GM10248 (cell line): ENCODE data around the gene ERAL1.
A peak's percentile ranks its signal among the peaks of the same experiment; 100 is the strongest.
"Not testable (repeated sequence)": the region's sequence is repeated elsewhere in the genome, so short reads cannot be mapped to it uniquely, and the experiment has no call there.

Experiments used
- CTCF ChIA-PET: fragments of 300-600 bp; sonication (Branson Sonifier 250); formaldehyde crosslinking; extraction: SDS; loops from one replicate; lab custom pipeline; 2021; ENCODE audit warnings: antibody characterized with exemption; lab: Yijun Ruan, JAX
- POLR2A ChIA-PET: fragments of 350-650 bp; sonication (Branson Sonifier 250); formaldehyde crosslinking; extraction: SDS; loops from one replicate; lab custom pipeline; 2020; ENCODE audit warnings: antibody characterized with exemption; lab: Yijun Ruan, JAX
- DNase-seq: peaks from one replicate; pipeline ENCODE4 v3.0.0; 2012; ENCODE audit errors: extremely low spot score
- TF ChIP-seq, protein P1 (sequence below): IDR thresholded peaks from 2 replicates; pipeline ENCODE4 v1.5.1; 2012; ENCODE audit warnings: mild to moderate bottlenecking, low read depth; ENCODE audit errors: extremely low read depth, missing control alignments, control extremely low read depth

The ERAL1 gene

DNA sequence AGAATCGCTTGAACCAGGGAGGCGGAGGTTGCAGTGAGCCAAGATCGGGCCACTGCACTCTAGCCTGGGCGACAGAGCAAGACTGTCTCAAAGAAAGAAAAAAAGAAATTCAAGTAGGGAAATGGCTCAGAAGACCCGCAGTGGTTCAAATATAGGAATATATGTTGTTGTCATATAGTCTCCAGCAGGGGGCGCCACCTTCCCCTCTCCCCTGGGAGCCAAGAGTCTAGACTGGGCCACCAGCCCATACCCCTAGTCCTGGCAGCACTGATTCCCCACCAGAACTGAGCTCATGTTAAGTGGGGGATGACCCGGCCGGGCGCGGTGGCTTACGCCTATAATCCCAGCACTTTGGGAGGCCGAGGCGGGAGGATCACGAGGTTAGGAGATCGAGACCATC lies 6.1 kb upstream of the ERAL1 start:
- peak; percentile 65 for DNase-seq
- CTCF ChIA-PET, result interaction anchor here (0.6 to 3.6 kb wide), 18 partner anchors 9 to 121 kb away, joined by 3 to 14 read pairs (median 4); partner anchors contain the start of gene FLOT2
- TF ChIP-seq, protein P1, sequence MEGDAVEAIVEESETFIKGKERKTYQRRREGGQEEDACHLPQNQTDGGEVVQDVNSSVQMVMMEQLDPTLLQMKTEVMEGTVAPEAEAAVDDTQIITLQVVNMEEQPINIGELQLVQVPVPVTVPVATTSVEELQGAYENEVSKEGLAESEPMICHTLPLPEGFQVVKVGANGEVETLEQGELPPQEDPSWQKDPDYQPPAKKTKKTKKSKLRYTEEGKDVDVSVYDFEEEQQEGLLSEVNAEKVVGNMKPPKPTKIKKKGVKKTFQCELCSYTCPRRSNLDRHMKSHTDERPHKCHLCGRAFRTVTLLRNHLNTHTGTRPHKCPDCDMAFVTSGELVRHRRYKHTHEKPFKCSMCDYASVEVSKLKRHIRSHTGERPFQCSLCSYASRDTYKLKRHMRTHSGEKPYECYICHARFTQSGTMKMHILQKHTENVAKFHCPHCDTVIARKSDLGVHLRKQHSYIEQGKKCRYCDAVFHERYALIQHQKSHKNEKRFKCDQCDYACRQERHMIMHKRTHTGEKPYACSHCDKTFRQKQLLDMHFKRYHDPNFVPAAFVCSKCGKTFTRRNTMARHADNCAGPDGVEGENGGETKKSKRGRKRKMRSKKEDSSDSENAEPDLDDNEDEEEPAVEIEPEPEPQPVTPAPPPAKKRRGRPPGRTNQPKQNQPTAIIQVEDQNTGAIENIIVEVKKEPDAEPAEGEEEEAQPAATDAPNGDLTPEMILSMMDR, result peak; percentile 37
- POLR2A ChIA-PET, result not testable (repeated sequence)

DNA sequence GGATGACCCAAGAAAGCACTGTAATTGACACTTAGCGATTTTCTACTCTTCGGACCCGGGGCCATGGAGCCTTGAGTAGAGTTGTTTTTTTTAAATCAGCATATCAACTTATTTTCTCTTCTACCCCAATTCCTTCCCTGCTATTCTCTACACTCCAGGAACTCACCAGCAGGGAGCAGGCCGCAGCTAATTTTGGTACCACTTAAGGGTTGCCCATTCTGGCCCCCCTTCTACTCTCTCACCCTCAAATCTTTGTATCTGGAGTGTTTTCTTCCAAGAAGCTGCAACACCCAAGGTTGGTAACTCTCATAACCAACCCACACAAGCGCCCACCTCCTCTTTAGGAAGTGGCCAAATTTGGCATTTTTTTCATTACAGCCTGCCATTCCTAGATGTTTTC lies 5.5 kb upstream of the ERAL1 start:
- TF ChIP-seq, protein P1, result peak; percentile 6
- DNase-seq, result peak; percentile 15
- CTCF ChIA-PET, result interaction anchor here (0.7 to 3.6 kb wide), 17 partner anchors 9 to 85 kb away, joined by 3 to 14 read pairs (median 4); partner anchors contain the start of gene FLOT2
- POLR2A ChIA-PET, result no interaction called here

DNA sequence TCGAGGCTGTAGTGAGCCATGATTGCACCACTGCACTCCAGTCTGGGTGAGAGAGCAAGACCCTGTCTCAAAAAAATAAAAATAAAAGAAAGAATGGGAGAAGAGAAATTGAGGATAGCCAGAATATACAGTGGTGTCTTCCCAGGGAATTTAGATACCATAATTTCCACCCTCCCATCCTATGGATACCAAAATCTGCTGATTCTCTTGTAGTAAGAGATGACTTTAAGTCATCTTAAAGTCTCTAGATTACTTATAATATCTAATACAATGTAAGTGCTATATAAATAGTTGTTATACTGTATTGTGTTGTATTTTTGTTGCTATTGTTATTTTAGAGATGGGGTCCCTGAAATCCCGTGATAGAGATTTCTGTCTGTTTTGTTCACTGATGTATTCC lies 1.5 kb upstream of the ERAL1 start:
- TF ChIP-seq, protein P1, result no peak
- ChIA-PET POLR2A (interaction anchor here (0.9 kb wide), 1 partner anchor 126 kb away, joined by 5 read pairs; no protein-coding TSS in a partner anchor), CTCF (no interaction called here)
- DNase-seq, result no peak

DNA sequence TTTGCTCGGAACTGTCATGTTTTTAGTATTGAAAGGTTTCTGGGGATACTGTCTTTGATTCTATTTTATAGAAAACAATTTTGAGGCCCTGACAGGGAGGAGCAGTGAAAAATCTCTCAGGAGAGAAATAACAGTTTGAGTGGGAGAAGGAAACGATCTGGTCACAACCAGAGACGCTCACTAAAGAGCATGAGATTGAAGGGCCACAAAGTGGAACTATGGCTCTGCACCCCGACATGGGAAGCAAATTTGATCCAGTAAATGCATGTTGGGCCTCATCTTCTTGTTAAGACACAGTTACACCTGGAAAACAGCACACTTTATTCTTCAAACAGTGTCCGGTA lies 492 bp downstream of the ERAL1 start:
- TF ChIP-seq, protein P1, result no peak
- ChIA-PET POLR2A (no interaction called here), CTCF (interaction anchor here (0.9 to 2.3 kb wide), 6 partner anchors 16 to 128 kb away, joined by 3 to 8 read pairs (median 4); partner anchors contain the start of gene TLCD1)

DNA sequence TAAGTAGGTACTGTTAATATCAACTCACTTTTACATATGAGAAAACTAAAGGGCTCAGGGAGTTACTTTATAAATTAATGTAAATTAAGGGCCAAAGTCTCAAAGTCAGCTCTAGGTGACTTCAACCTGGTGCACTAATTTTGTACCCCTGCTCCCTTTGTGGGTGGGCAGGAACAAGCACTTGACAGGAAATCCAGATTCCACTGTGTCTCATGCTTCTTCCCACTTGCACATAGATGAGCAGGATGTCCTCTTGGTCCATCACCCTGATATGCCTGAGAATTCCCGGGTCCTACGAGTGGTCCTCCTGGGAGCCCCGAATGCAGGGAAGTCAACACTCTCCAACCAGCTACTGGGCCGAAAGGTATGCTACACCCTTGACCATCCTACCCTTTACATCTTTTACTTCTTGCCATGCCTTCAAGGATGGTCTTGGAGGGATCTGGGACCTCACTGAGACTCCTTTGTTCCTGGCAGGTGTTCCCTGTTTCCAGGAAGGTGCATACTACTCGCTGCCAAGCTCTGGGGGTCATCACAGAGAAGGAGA lies 1.3 kb downstream of the ERAL1 start:
- TF ChIP-seq, protein P1, result no peak
- POLR2A ChIA-PET, result no interaction called here
- CTCF ChIA-PET, result interaction anchor here (0.9 to 2.3 kb wide), 7 partner anchors 11 to 129 kb away, joined by 3 to 8 read pairs (median 3); partner anchors contain the start of genes FAM222B and TLCD1
- no peak for DNase-seq

More for the DNA sequence above, 492 bp downstream of the ERAL1 start:
- DNase-seq, result no peak

DNA sequence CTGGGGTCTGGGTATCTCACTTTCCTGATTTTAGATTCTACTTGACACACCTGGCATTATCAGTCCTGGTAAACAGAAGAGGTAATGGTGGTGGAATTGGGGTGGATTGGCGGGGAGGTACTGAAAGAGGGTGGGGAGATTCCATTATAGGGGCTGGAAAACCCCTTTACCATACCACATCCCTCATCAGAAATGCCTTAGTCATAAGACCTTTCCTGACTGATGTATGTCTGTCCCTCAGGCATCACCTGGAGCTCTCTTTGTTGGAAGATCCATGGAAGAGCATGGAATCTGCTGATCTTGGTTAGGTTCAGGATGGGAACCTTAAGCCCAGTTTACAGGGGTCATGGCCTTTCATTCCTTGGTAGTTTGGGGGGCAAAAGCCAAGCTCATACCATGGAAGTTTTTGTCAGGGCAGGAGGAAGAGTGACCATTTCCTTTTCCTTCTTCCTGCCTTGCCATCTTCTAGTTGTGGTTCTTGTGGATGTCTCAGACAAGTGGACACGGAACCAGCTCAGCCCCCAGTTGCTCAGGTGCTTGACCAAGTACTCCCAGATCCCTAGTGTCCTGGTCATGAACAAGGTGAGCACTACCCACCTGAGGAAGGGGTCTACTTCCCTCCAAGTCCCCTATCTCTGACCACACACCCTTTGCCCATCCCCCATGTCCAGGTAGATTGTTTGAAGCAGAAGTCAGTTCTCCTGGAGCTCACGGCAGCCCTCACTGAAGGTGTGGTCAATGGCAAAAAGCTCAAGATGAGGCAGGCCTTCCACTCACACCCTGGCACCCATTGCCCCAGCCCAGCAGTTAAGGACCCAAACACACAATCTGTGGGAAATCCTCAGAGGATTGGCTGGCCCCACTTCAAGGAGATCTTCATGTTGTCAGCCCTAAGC lies 3.3 kb downstream of the ERAL1 start:
- POLR2A ChIA-PET, result interaction anchor here (0.5 to 1.4 kb wide), 2 partner anchors 13 to 131 kb away, joined by 3 read pairs; no protein-coding TSS in a partner anchor
- TF ChIP-seq, protein P1, result no peak
- CTCF ChIA-PET, result interaction anchor here (0.8 to 2.7 kb wide), 6 partner anchors 10 to 131 kb away, joined by 3 to 11 read pairs (median 4); no protein-coding TSS in a partner anchor
- DNase-seq, result no peak
